GM21717 (cell line): ENCODE measurements around the gene PEX14.

ENCODE experiments used
- ATAC-seq: cut with Tn5 transposase; IDR thresholded peaks from one replicate; pipeline ENCODE4 v1.9.1; 2021; ENCODE audit warnings: mild to moderate bottlenecking, moderate library complexity; ENCODE audit not compliant: unreplicated experiment

PEX14 gene

DNA sequence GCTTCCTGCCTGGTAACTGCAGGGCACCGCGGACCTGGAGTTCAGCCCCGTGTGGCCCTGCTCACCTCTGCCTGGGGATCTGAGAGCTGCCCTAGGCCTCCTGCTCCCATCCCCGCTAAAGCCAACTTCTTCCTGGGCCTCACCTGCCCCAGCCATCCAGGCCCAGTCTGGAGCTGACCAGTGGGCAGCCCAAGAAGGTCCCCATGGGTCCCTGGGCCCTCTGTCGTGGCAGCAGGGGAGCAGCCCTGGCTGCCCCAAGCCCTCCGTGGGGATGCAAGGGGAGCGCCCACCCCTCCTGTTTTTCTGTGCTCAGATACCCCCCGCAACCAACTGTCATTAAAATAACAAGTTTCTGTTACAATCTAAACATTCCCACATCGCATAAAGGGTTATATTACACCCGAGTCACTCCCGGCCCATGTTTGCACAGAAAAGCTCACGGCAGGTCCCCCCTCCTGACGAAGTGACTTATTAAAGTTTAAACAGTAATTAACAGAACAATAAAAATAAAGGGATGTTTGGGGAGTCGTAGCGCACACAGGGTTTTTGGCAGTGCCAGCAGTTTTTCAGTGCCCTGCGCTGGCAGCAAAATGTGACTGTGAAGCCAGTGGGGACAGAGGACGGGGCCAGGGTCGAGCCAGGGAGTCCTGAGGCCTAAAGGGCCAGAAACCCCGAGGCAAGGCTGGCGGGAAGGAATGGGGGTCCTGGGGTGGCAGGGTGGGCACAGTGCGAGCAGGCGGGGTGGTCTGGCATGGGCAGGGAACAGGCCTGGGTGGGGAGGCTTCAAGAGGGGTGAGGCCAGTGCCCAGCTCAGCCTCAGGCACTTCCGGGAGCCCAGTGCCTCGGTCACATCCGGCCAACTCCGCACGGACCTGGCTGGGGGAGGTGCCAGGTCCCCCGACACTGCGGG is 200.2 kb downstream of the PEX14 start:
- ATAC-seq, result no peak

DNA sequence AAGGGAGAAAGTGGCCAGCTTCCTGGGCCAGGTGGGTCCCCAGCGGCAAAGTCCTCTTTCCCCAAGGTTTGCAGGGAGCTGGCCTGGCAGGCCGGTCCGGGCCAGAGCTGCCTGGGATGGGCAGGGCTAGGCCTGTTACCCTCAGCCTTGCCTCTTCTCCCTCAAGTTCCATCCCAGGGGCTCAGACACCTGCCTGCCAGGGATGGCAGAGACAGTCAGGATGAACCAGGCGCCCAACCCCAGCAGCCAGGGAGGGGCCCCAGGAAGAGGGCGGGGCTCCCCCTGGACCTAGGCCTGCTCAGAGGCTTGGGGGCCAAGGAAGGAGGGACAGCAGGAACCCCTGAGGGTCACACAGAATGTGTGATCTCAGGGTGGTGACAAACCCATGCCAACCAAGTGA is 201.1 kb downstream of the PEX14 start:
- ATAC-seq, result no peak

DNA sequence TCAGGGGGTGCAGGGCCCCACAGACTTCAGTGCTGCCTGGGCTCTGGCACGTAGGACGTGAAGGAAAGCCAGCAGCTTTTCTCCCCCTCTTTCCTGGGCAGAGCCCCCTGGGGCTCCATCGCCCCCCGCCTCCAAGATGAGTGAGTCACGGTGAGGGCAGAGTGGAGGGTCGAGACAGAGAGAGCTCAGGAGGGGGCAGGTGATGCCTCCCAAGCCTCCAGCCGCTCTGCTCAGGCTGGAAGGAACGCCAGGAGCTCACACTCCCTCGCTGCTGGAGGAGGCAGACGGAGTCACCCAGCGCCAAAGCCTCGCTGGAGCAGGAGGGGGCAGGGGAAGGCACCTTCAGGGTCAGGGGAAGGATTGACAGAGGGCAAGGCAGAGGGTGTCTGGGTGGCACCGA is 202.2 kb downstream of the PEX14 start:
- no peak for ATAC-seq

GRCh38 chr1:10677491-10678391 is 203.0 kb downstream of the PEX14 start:
- ATAC-seq, result no peak

GRCh38 chr1:10678402-10678801 is 203.7 kb downstream of the PEX14 start:
- no peak for ATAC-seq

- no peak for ATAC-seq
Measured at GRCh38 chr1:10678852-10679251, 204.1 kb downstream of the PEX14 start.

DNA sequence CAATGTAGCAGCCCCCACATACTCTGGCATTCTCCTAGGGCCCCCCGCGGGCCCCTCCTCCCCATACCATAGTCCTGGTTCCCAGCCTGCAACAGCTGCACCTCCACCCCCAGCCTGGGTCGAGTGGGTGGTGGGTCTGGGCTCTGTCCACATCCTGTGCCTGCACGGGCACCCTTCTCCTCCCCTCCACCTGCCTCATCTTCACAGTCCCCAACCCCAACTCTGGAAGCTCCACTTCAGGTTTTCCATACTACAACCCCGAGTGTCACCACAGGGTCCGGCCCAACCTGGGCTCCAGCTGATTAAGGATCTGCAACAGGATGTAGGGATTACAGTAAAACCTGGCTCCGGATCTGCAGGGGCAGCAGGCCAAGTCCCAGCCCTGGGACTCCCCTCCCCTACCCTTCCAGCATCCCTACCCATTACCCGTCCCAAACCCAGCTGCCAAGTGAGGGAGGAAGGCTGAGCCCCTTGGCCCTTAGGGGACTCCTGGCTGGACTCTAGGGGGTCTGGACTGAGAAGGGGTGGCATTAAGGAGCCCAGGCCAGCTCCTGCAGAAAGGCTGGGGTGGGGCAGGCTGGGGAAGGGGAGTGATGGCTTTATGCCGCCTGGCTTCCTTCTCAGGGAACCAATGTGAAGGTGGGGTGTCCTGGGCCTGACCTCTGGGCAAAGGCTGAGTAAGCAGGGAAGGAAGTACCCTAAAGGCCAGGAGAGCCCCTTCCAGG is 204.9 kb downstream of the PEX14 start:
- no peak for ATAC-seq
